GM18502 (cell line): ENCODE results near the gene NOSIP.

Experiments
- ATAC-seq: cut with Tn5 transposase; IDR thresholded peaks from one replicate; pipeline ENCODE4 v1.9.1; 2021; ENCODE audit warnings: mild to moderate bottlenecking; ENCODE audit not compliant: unreplicated experiment, poor library complexity

Gene NOSIP

DNA sequence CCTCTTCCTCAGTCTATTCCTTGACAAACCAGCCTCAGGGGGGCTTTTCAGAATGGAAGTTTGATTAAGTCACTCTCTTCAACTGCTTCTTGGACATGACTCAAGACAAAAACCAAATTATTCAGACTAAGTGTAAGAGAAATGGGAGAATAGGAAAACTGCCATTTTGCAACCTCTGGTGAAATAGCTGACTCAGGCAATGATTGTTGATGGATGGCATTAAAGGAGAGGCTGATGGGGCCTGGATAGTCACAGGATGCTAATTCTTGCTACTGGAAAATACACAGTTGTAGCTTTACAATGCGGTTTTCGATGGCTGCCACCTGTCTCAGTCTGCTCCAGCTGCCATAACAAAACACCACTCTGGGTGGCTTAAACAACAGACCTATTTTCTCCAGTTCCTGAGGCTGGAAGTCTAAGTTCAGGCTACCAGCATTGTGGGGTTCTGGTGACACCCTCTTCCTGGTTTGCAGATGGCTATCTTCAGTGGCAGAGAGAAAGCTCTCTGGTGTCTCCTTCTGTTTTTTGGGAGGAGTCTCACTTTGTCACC, 6.1 kb downstream of the NOSIP start:
- no peak for ATAC-seq

DNA sequence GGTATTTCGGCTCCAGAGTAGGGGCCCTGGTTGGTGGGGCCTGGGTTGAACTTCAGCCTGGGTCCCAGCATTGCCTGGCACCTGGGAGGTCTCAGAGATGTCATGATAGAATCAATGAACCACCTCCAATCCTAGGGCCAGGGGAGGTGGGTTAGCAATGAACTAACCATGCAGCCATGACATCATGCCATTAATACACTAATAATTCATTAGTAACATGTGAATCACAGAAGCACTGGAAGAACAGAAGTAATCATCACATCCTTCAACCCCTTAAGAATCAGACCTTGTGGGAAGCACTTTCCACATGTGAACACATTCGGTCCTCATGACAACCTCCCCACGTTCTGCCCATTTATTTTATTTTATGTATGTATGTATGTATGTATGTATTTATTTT, 6.9 kb downstream of the NOSIP start:
- no peak for ATAC-seq

DNA sequence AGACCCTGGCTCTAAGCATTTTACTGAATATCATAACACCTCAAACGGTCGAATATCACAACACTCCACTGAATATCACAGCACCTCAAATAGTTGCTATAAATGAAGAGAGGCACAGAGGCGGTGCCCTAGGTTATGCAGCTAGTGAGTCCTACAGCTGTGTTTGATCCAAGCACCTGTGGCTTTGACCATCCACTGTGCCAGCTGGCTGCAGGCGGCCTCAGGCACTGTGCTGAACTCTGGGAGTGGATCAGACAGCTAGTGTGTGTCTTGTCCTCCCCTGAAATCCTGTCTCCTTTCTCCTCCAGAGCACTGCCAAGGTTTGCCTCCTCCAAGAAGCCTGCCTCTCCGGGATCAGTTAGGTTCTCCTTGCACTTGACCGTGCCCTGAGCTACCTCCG, 7.3 kb downstream of the NOSIP start:
- no peak for ATAC-seq

DNA sequence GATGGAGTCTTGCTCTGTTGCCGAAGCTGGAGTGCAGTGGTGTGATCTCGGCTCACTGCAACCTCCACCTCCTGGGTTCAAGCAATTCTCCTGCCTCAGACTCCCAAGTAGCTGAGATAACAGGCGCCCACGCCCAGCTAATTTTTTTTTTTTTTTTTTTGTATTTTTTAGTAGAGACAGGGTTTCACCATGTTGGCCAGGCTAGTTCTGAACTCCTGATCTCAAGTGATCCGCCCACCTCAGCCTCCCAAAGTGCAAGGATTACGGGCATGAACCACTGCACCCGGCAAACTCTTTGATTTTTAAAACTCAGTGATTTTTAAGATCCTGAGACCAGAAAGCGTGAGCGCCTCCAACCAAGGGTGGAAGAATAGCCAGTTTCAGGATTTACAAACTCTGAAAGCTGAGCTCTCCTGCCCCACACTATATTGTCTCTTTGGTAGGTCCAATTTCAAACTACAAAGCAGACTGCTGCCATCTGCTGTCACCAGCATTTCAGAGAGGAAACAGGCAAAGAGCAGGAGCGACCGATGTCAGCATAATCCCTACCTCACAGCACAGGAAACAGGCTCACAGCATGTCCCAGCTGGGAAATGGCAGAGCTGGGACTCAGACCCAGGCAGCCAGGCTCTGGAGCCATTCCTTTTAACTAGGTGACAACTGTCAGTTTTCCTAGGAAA, 9.2 kb downstream of the NOSIP start:
- no peak for ATAC-seq

DNA sequence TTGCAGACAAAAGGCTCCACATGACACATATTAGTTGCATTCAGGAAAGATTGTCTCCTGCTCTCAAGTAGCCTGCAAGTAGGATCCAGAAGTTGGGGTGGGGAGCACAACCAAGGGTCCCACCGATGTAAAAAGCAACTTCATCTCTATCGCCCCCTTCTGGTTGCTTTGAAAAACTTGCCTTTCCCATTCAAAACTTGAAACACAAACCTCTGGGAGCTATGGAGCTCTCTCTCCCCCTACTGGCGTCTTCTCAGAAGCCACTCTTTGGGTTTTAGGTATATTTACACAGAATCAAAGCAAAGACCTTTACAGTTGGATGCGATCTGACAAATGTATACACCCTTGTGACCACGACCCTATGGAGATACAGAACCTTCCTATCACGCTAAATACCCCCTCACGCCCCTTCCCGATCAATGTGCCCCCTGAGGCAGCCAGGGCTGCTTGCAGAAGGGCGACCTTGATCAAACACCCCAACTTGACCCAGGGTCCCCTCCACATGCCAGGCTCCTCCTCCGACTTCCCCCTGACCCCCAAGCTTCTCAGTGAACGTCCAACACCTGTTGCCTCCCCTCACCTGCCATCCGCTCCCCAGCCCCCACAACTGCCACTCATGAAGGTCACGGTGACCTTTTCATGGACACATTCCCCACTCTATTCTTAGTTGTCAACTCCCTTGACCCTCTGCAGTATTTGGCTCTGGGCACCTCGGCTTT, 10.1 kb downstream of the NOSIP start:
- no peak for ATAC-seq

DNA sequence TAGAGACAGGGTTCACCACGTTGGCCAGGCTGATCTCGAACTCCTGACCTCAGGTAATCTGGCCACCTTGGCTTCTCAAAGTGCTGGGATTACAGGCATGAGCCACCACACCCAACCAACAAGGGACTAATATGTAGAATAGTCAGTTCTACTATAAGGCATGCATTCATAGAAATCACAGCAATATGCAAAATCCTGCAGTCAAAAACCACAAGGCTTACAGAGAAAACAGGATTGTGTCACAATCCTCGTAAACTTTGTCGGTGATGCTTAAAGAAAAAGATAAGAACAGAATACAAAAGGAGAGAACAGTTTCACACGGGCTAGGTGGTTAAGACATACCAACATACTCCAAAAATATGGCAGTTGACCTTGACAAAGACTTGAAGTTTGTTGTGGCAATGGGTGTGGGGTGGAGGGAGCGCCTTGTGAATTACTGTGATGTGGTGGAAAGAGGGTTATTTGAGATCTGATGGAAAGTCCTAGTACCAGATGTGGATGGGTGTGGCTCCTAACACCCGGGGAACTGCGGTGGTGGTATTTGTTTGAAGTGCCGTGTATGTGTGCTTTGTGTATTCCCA, 12.4 kb downstream of the NOSIP start:
- no peak for ATAC-seq

DNA sequence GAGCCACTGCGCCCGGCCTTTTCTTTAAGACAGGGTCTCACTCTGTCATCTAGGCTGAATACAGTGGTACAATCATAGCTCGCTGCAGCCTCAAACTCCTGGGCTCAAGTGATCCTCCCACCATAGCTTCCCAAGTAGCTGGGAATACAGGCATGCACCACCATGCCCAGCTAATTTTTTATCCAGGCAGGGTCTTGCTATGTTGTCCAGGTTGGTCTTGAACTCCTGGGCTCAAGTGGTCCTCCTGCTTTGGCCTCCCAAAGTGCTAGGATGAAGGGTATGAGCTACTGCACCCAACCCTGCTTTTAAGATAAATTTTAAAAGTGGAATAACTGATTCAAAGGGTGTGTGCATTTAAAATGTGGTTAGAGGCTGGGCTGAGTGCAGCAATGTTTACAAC, 14.1 kb downstream of the NOSIP start:
- no peak for ATAC-seq

DNA sequence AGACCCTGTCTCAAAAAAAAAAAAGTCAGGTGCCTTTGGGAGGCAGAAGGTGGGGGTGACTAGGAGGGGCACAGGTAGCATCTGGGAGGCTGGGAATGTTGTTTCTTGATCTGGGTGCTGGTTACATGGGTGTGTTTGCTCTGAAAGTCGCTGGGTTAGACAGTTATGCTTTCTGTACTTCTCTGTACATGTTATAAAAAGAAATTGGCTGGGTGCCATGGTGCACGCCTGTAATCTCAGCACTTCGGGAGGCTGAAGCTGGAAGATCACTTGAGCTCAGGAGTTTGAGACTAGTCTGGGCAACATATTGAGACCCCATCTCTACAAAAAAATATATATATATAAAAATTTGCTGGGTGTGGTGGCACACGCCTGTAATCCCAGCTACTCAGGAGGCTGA, 15.1 kb downstream of the NOSIP start:
- ATAC-seq, result no peak

DNA sequence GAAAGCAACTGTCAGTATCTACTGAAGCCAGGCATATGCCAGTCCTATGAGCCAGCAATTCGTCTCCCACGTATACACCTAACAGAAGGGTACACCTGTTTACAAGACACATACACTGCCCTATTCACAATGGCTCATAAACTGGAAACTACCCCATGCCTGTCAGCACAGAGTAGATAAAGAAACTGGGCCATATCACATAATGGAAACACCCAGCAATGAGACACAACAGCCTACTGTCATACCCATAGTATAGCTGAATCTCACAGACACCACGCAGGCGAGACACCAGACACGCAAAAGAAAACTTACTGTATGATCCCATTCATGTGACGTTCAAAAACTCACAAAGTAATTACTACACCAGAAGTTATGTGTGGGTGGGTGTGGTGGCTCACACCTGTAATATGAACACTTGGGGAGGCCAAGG, 15.7 kb downstream of the NOSIP start:
- ATAC-seq, result no peak

DNA sequence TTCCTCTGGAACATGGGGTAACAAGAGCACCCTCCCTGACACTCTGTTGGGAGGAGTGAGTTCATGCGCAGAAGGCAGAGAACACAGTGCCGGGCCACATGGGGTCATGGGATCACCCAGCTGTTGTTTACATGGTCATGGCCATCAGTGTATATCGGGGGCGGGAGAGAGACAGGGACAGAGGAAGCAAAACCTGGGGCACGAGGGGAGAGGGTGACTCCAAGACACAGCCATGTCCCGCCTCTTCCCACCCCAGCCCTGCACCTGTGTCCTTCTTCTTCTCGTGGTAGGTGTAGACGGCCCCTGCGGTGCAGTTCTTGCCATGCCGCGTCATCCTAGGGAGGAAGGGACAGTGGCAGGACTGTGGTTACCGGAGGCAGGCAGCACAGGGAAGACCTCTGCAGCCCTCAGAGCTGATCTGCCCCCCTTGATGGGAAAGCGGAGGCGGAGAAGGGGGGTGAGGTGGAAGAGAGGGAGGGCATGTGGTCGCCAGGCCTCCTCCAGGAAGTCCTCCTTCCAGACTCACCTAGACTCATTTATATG, 19.9 kb downstream of the NOSIP start:
- ATAC-seq, result no peak

DNA sequence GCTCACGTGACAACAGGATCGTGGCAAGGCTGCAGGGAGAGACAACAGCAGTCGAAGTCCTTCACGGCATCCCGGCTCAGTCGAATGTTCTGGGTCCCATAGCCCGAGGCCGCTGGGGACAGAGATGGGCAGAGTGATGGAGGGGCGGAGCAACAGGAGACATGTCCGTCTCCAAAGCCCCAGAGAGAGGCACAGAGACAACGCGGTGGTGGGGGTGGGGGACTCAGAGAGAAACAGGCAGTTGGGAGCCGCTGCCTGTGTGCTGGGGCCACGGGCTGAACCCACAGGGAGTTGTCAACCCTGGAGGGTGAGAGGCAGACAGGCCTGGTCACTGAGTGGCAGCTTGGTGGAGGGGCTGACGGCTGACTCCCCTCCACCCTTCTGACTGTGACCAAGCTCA, 20.4 kb downstream of the NOSIP start:
- no peak for ATAC-seq

DNA sequence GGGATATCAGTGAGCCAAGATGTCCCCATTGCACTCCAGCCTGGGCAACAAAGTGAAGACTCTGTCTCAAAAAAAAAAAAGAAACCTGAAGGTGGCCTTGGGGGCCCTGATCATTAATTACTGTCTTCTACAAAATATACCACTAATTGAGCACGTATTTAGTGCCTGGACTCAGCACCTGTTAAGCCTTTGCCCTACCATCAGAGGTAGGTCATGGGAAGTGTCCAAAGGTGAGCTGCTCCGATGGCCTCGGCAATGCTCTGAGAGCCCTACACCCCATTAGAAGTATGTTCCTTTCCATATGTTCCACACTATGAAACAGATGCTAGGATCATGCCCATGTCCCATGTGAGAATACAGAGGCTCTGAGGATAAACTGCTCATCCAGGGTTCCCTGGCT, 20.9 kb downstream of the NOSIP start:
- no peak for ATAC-seq

DNA sequence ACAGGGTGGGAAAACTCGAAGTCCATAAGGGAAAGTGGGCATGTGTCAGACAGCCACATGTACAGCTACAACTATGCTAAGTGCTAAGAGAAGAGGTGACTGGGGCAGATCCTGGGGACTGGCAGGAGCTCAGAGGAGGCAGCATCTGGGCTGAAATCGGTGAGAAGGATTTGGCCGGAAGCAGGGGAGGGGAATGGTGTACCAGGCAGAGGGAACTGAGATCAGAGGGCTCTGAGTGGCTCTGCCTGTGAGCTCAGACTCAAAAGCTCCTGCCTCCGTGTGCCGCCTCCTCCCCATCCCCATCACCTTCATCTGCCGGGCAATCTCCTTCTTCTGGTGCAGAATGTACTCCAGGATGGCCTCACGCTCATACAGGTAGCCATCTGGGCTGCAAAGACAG, 21.8 kb downstream of the NOSIP start:
- ATAC-seq, result no peak

DNA sequence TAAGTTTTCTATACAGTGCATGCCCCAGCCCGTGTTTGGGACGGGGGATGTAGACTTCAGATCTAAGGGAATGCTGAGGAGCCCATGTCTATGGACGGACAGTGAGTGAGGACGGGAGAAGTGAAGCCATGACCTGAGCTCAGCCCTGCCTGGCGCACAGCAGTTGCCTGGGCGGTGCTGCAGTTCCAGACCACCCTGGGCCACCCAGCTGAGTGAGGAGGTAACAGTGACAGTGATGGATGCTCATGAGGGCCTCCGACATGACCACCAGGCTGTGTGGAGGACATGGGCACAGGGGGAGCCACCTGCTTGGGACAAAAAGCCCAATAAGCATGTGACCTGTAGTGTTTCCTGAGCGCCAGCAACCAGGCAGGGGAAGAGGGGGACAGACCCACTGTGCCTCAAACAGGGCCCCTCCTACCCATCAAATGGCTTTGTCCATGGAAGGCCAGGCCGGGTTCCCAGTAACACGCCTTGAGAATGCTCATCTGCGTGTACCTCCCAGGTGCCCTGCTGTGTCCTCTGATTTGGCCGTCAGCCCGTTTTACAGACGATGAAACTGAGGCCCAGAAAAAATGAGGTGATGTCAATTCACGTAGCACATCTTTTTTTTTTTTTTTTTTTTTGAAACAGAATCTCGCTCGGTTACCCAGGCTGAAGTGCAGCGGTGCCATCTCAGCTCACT, 22.6 kb downstream of the NOSIP start:
- no peak for ATAC-seq

DNA sequence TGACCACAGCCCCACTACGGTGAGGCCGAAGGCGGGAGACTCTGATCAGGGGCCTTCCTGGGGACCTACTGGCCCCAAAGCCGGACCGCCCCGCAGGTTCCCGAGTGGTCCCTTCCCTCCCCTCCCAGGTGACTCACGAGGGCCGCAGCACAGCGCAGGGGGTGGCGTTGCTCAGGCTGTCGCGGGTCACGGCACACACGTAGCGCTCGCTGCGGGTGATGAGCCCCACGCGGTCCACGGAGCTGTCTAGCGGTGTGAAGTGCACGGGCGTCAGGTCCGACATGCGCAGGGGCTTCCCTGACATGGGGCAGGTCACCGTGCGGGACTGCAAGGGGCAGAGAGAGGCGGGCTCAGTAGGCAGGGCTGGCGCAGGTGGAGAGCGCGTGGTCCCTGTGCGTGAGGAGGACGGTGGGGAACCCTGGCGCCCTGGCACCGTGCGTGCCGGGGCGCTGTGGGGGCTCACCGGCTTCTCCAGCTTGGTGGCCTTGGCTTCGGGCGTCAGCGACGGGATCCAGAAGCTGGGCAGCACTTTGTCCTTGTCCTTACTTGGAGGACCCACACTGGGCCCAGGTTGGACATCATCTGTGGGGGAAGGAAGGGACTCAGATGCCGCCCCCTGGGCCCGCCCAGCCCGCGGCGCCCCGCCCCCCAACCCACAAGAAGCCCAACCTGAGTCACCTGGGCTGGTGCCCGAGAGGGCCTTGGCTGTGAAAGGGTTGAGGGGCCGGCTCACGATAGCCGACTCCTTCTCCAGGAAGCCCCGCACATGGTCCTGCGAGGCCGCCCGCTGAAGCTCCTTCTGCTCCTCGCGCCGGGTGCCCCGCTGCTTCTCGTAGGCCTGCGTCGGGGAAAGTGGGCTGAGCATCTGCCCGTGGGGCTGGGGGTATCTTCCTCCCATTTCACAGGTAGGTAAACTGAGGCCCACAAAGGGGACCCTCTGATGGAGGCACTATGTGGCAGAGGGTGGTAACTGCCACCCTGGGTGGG, 23.7 kb downstream of the NOSIP start:
- no peak for ATAC-seq

DNA sequence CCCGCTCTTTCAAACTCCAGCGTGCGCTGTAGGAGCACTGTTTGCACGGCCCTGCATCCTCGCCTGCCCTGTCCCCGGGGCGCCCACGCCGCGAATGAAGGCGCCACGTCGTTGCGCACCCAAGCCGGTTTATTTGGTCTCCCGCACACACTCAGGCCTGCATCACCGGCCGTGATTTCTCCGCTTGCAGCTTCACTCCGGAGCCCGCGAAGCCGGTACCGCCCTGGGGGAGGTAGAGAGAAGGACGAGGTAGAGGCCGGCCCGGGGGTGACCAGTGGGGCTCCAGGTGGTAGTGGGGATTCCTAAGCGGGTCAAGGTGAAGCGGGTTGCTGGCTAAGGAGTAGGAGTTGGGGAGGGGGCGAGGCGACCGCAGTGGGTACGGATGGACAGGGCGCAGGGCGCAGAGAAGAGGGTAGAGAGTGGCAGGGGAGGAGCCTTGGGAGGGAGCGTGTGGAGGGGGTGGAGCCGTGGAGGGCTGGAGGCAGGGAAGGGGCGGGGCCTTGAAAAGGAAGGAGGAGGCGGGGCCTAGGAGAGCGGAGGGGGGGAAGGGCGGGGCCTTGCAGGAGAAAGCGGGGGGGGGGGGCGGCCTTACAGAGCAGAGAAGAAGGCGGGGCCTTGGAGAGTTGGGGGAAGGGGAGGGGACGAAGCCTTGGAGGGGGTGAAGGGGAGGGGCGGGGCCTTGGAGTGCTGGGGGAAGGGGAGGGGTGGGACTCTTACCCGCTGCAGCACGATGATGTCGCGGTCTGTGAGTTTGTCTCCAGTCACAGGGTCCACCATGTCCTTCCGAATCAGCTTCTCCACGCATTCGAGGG, 24.6 kb downstream of the NOSIP start:
- ATAC-seq, result no peak

DNA sequence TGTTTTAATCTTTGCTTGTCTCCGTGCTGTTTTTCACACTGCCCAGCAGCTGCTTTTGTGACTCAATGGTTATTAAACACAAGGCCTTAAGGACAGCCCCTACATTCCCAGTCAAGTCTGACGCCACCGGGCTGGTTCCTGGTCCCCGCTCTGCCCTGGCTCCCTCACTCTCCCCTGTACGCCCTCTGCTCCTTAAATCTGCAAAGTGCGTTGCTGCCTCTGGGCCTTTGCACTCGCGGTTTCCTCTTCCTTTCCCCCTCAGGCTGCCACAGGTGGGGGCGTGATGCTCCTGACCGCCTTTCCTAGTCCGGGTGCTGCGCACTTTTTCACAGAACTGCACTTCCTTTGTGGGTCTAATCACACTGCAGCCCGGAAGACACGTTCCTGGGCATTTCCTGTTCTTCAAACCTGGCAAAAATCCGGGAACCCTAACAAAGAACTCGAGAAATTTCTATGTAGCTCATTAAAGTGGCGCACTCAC, 25.6 kb downstream of the NOSIP start:
- ATAC-seq, result no peak

DNA sequence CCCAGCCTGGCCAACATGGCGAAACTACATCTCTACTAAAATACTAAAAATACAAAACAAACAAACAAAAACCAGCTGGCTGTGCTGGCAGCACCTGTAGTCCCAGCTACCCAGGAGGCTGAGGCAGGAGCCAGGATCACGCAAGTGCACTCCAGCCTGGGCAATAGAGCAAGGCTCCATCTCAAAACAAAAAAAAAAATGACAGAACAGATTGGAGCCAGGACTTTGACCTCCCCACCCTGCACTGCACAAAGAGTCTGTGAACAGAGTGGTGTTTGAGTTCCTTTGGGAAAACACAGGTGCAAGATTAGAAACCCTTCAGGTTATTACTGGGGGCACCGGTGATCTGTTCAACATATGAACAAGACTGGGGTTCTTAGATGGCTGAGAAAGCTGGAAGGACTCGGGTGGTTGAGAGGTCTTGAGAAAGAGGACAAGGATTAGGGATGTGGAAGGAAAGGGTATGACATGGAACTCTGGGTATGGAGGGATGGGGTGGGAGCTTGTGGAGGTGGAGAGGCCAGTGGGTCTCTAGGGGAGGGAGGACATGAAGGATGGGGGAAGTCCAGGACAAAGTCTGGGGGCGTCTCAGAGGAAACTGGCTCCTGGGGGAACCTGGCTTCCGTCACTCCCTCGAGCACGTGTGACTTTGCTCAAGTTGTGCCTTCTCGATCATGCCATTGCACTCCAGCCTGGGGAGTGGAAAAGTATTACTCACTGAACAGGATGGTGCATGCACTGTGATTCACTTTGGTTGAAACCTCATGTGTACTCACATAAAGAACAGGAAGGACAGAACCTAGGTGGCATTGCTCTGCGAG, 26.7 kb downstream of the NOSIP start:
- no peak for ATAC-seq
